GM19397 (cell line): Measurements from ENCODE around the gene SLC22A23.

Experiments used
- ATAC-seq: cut with Tn5 transposase; IDR thresholded peaks from one replicate; pipeline ENCODE4 v1.9.1; 2021; ENCODE audit warnings: mild to moderate bottlenecking, moderate library complexity; ENCODE audit not compliant: unreplicated experiment

The SLC22A23 gene

GRCh38 chr6:3322366-3322890 lies 134.4 kb downstream of the SLC22A23 start:
- ATAC-seq = no peak

DNA sequence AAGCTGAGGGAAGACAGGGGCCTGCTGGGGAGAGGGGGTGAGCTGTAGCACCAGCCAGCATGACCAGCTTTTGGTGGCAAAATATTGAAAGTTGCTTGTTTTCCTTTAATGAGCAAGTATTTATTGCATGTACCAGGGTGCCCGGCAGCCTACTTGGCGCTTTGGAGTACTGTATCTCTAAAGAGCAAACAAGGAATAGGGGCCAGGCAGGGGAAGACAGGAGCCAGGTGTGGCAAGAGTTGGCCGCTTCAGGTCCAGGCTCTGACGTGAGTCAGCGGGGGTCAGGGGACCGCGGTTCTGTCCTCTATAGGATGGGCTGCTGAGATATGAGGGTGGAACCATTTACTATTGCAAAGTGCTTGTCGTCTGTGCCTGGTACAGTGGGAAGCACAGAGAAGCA lies 135.0 kb downstream of the SLC22A23 start:
- no peak for ATAC-seq

DNA sequence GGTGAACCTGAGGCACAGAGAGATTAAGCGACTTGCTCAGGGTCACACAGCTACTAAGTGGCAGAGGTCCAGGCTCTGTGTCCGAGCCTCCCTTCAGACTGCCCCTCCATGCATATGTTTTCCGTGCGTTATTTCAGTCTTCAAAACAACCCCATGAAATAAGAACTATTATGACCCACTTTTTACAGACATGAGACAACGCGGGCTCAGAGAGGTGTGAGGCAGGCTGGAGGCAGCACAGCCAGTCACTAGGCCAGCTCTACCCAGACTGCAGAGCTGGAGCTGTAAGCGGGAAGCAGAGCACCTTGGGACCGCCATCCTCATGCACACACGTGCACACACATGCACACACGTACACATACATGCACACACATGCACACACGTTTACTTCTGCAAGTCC lies 135.8 kb downstream of the SLC22A23 start:
- ATAC-seq = no peak

DNA sequence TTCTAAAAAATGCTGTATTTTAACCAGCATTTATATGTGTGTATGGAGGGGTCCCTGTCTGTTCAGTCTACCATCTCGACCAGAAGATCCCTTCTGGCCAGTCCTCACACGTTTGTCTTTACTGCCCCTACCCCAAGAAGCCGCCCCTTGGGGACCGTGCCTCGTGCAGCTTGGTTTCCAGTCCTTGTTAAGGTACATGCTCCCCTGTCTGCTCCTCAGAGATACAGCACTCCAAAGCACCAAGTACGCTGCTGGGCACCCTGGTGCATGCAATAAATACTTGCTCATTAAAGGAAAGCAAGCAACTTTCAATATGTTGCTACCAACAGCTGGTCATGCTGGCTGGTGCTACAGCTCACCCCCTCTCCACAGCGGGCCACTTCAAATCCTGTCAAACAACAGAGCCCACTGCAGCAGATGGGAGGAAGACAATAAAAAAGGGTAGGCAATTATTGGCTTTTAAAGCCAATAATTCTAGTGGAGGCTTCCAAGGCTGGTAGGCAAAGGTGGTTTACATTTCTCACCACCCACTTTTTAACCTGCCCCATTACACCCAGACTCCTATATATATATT lies 136.5 kb downstream of the SLC22A23 start:
- no peak for ATAC-seq

DNA sequence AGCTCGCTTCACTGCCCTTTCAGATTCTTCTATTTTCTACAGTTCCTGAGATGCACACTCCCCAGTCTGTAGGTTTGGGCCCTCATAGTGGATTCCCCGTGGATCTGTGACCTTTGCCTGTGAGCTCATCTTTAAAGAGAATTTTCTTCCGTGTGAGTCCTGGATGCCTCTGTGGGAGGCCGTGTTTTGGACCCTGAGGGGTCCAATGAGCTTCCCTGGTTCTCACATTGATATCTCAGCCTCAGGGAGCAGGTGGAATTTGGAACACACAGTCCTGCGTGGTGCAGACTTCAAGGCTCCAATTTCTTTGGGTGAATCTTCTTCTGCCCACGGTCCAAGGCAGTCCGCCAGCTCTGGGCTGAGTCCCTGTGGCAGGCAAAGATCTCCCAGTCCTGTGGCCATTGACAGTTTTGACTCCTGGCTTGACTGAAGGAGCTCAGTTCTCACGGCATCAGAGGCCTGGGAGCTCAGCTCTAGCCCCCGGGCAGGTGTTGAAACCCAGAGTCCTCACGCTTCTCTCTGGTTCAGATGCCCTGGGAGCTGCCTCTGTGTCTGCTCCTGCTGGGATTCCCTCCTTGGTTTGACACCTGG lies 137.1 kb downstream of the SLC22A23 start:
- ATAC-seq = no peak

DNA sequence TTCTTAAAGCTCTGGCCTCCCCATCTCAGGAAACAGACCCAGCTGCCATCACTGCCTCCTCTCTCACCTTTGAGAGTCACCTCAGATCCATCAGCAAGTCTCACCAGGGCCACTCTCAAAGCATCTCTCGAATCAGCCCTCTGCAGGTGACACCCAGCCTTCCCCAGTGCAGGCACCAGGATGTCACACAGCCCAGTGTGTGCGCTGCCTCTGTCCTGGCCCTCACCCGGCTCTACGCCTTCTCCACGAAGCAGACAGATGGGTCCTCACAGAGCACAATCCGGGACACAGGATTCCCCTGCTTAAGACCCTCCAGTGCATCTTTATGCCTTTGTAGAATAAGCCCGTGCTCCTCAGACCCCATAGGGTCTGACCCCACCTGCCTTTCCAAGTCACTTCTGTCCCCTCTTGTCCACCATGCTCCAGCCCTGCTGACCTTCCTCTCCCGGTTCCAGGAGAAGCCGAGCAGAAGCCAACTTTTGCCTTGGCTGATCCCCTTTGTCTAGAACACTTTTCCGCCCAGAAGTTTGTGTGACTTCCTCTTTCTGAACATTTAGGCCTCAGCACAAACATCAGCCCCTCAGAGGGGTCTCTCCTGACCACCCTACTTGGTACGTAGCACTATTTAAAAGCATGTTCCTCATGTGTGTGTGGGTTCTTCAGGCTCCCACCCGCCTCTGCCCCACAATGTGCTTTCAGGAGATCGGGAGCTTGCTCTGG lies 137.9 kb downstream of the SLC22A23 start:
- no peak for ATAC-seq

- no peak for ATAC-seq
Measured at GRCh38 chr6:3318226-3318625, 138.6 kb downstream of the SLC22A23 start.

DNA sequence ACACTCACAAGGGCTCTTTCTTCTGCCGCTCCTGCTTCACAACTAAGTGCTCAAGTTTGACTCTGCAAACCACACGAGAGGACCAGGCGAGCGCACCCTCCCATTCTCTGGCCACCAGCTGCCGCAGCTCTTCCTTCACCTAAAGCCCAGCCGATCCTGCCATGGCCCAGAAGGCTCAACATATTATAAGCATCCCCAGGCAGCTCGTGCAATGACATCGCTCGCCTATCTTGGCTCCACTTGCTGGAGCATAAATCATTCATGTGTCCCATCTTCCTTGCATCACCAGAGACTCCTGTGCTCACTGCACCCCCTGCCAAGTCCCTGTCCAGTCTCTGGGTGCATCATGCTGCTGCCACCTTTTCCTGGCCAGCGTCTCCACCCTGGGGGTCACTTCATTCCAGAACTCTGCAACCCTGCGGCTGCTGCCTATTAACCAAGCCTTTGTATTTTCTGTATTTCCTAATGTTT lies 139.1 kb downstream of the SLC22A23 start:
- ATAC-seq = no peak

GRCh38 chr6:3316818-3317217 lies 140.0 kb downstream of the SLC22A23 start:
- no peak for ATAC-seq

- ATAC-seq = no peak
Measured at GRCh38 chr6:3316331-3316730, 140.5 kb downstream of the SLC22A23 start.

- ATAC-seq = no peak
Measured at GRCh38 chr6:3315841-3316240, 141.0 kb downstream of the SLC22A23 start.

DNA sequence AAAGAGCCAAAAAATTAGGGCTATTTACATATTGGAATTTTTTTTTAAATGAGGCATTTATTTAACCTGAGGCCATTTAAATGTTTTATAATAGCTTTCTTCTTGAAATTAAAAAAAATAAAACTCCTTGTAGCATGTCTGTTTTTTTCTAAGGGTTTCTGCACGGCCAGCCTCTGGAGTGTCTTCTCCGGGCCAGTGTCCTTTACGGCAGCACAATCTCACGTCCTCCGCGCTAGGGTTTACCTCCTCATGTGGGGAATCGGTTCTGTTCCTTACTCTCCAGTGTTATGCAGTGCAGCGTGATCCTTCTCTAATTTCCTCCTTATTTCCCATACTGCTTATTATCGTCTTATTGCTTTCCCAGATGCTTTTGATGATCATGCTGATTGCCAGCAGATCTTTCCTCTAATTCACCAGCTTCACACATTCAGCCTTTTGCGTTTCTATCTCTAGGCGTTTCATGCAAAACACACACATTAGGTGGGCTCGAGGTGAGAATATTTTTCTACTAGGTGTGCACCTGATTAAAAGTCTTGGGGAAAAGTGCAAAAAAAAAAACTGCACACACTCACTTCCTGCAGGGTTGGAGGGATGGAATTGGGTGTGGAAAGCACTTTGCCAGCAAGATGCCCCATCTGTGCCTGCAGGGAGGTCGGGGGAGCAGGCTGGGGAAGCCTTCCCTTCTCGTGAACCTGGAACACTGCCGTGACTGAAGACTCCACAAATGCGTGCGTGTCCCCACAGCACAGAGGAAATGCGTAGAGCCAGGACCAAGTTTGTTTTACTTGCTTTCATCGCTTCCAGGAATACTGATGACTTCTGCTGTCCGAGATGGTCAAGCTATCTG lies 142.0 kb downstream of the SLC22A23 start:
- no peak for ATAC-seq

DNA sequence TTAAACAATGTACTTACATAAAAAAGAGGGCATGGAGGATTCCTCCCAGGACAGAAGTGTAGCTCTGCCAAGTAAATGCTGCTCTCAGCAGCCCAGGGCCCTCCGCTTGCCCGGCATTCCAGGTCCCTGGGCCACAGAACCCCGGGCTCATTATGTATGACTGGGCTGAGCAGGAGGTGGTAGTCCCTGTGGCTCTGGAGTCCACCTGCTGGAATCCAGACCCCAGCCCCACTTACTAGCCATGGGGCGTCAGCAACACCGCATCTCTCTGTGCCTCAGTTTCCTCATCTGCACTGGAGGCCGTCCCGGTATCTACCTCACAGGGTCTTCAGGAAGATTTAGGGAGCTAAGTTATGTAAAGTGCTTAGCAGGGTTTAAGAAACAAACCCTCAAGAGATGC lies 142.7 kb downstream of the SLC22A23 start:
- no peak for ATAC-seq

DNA sequence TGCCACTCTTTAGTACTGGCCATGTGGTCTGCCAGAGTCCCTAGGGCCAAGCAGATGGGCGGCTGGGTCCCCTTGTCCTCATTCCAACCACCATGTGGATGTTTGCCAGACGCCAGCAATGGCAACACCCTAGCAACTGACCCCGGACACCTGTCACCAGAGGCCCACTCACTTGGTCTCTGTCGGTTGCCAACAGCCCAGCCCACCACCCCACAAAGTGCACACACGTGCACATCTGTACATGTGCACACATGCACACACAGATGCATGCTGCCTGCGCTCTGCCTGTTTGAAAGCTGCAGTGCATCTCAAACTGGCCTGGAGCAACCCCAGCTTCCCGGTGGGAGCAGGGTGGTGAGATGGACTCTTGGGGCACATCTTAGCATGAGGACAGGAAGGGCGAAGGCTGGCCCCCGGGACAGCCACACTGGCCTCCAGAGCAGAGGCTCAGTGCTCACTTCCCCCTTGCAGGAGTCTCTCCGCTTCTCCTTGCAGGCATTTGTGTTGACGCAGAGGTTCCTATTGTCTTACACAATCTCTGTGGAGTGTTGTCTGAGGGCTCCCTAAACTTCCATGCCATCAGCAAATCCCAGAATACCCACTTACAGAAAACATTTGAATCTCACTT lies 144.1 kb downstream of the SLC22A23 start:
- no peak for ATAC-seq

- no peak for ATAC-seq
Measured at GRCh38 chr6:3311826-3312225, 145.0 kb downstream of the SLC22A23 start.

DNA sequence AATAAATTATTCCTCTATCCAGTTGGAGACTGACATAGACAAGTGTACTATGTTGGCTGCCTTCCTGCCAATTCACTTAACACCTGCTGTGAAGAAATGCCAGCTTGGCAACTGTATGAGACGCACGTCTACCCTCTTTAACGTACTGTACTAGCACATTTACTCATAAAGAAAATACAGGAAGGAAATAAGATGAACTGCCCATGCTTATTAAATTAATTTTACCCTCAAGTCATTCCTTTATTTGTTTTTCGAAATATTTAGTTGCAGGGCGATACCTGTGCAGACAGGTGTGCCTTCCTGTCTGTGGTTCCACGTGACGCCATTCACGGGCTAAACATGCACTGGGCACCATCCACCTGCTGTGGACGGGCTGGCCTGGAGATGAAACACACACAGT lies 146.1 kb downstream of the SLC22A23 start:
- no peak for ATAC-seq

GRCh38 chr6:3310051-3310448 lies 146.8 kb downstream of the SLC22A23 start:
- no peak for ATAC-seq

DNA sequence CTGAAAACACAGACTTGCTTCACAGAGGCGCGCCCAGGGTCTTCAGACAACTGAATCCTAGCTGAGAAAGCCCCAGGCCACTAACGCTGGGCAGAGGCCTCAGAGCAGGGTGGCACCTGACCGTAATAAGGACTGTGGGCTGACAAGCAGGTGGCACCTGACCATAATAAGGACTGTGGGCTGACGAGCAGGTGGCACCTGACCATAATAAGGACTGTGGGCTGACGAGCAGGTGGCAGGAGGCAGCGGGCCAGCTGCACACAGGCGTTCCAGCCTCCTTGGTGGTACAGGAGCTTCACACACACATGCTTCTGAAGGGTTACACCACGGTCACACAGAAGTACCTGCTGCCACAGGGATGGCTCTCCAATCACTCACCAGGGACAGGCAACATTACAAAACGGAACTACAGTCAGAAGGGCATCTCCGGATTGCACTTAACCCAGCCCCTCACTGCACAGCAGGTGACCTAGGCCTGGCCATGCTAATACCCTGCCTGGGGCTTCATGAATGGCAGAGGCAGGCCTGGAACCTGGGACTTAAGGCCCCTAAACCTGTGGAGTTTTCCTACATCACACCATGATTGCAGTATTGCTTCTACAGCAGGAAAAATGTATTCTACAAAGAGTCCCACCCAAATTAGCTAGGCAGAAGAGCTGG lies 147.3 kb downstream of the SLC22A23 start:
- ATAC-seq = no peak

DNA sequence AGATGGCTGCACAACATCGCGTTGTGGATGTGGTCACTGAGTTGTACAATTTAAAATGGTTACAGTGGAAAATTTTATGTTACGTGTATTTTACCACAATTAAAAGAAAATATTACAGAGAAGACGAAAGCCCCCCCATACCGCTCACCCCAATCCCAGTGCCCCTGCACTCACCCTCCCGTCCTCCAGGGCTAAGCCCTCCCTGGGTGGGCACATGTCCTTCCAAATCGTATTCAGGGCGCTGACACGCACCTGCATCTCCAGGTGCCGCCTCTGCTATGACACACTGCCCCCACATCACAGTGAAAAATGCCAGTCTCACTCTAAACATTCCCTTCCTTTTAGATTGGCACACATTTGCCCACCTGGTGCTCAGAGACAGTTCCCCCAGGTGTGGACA lies 148.7 kb downstream of the SLC22A23 start:
- ATAC-seq = no peak

DNA sequence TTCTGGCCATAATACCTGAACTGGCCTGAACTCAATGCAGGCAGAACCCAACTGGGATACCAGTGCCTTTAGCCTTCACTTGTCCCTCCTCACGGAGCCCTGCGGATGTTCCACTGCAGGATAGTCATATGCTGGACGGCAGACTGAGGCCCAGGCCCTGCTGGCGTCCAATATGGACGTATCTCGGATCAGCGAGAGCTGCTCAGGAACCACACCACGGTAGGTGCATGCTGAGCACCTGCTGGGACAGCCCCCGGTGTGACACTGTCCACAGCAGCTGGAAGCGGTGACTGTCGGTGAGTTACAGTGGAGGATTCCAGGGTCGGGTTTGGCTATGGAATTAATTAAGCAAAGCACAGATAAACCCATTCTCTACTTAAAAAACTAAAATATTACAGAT lies 149.4 kb downstream of the SLC22A23 start:
- no peak for ATAC-seq
